ENCODE measurements around the gene KIAA1958. TPM values are rescaled to one million over a fixed set of nuclear protein-coding genes. Genes with fewer than 3 reads are reported as not detected.
A peak's percentile ranks its signal among the peaks of the same experiment; 100 is the strongest.

The KIAA1958 gene
- polyA plus RNA-seq, 3 donors = 1.9 to 4.2 (median 1.9) TPM

- Histone ChIP-seq H3K9ac (ENCODE audit: insufficient read depth, low read length, poor library complexity, severe bottlenecking) (peak overlapping the region; percentile 25), H3K4me3 (replicated peaks in 1 of 3; ENCODE audit: low read depth in 2 of 3, low read length in 3 of 3) (peak overlapping the region in 2 of 3 experiments; percentile 6 to 50), H3K9me3 (replicated peaks in 1 of 2; ENCODE audit: control insufficient read depth in 1 of 2, insufficient read depth in 1 of 2, low read length in 2 of 2) (peaks cover 0 to 4% of the 10 kb centered on the region in 2 donors), H3K79me2 (ENCODE audit: insufficient read depth, low read length) (peaks cover 75% of the 10 kb centered on the region), H4K20me1 (ENCODE audit: insufficient read depth, low read length) (no peaks in the 10 kb centered on the region), H2AFZ (ENCODE audit: insufficient read depth, low read depth, low read length, poor library complexity, severe bottlenecking) (peak overlapping the region; percentile 41), H3K27ac (ENCODE audit: low read depth in 1 of 2, low read length in 2 of 2) (peak overlapping the region in 1 of 2 donors; percentile 83), H3K4me2 (replicated peaks; ENCODE audit: extremely low read depth, low read length, poor library complexity, severe bottlenecking) (peak overlapping the region; percentile 61), H3K4me1 (ENCODE audit: control insufficient read depth in 1 of 2, insufficient read depth in 2 of 2, low read length in 2 of 2) (peaks cover 28 to 33% of the 10 kb centered on the region in 2 donors), H3K27me3 (ENCODE audit: control insufficient read depth in 2 of 2, insufficient read depth in 2 of 2, low read length in 2 of 2) (no peaks in the 10 kb centered on the region), H3K36me3 (replicated peaks in 1 of 2; ENCODE audit: control insufficient read depth in 1 of 2, insufficient read depth in 2 of 2, low read length in 2 of 2) (peaks cover 0 to 13% of the 10 kb centered on the region in 2 donors)
- intact Hi-C loops (cut with micrococcal nuclease) = no loop called here
- WGBS (ENCODE audit: insufficient coverage) = 0% methylated on average over 1 of the region's 3 CpGs
- Mint-ChIP-seq H3K27ac (peak overlapping the region; percentile 87 to 96 (median 90)), H3K4me1 (peaks cover 46% of the 10 kb centered on the region), H3K9me3 (peaks cover 14 to 22% (median 15%) of the 10 kb centered on the region in 7 donors), H3K27me3 (ENCODE audit: low read depth in 3 of 3) (no peaks in the 10 kb centered on the region), H3K36me3 (peaks cover 11 to 26% of the 10 kb centered on the region in 2 donors), H3K4me3 (peak overlapping the region; percentile 0 to 84)
- peak; percentile 16 to 58 (median 55) for DNase-seq
- TF ChIP-seq, protein P1, sequence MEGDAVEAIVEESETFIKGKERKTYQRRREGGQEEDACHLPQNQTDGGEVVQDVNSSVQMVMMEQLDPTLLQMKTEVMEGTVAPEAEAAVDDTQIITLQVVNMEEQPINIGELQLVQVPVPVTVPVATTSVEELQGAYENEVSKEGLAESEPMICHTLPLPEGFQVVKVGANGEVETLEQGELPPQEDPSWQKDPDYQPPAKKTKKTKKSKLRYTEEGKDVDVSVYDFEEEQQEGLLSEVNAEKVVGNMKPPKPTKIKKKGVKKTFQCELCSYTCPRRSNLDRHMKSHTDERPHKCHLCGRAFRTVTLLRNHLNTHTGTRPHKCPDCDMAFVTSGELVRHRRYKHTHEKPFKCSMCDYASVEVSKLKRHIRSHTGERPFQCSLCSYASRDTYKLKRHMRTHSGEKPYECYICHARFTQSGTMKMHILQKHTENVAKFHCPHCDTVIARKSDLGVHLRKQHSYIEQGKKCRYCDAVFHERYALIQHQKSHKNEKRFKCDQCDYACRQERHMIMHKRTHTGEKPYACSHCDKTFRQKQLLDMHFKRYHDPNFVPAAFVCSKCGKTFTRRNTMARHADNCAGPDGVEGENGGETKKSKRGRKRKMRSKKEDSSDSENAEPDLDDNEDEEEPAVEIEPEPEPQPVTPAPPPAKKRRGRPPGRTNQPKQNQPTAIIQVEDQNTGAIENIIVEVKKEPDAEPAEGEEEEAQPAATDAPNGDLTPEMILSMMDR (IDR thresholded peaks at IDR 0.05) = no peak
Observed at GRCh38 chr9:112496074-112496722, 9.6 kb downstream of the KIAA1958 start.

DNA sequence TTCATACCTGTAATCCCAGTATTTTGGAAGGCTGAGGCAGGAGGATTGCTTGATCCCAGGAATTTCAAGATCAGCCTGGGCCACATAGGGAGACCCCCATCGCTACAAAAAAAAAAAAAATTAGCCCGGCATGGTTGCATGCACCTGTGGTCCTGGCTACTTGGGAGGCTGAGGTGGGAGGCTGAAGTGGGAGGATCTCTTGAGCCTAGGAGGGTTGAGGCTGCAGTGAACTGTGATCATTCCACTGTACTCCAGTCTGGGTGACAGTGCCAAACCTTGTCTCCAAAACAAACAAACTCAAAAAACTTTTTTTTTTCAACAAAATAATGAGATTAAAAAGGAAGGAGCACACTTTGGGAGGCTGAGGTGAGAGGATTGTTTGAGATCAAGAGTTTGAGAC, 14.2 kb downstream of the KIAA1958 start:
- H3K36me3 ChIP-seq (replicated peaks in 1 of 2; ENCODE audit: control insufficient read depth in 1 of 2, insufficient read depth in 2 of 2, low read length in 2 of 2) = no peaks in the 10 kb centered on the region
- H3K79me2 ChIP-seq (ENCODE audit: insufficient read depth, low read length) = peaks cover 61% of the 10 kb centered on the region
- H3K4me3 ChIP-seq (replicated peaks in 1 of 3; ENCODE audit: low read depth in 2 of 3, low read length in 3 of 3) = no peak overlapping the region
- H3K4me1 ChIP-seq (ENCODE audit: control insufficient read depth in 1 of 2, insufficient read depth in 2 of 2, low read length in 2 of 2) = peaks cover 18 to 19% of the 10 kb centered on the region in 2 donors
- H3K4me1 Mint-ChIP-seq = peaks cover 25% of the 10 kb centered on the region
- 86% methylated on average over 1 of the region's 2 CpGs for WGBS (ENCODE audit: insufficient coverage)
- H3K27me3 Mint-ChIP-seq (ENCODE audit: low read depth in 3 of 3) = peaks cover 0 to 4% (median 0%) of the 10 kb centered on the region in 3 donors
- H3K9me3 Mint-ChIP-seq = peaks cover 0 to 3% (median 0%) of the 10 kb centered on the region in 7 donors
- no peak overlapping the region for H3K4me2 ChIP-seq (replicated peaks; ENCODE audit: extremely low read depth, low read length, poor library complexity, severe bottlenecking)
- peak overlapping the region in 1 of 7 donors; percentile 24 for H3K27ac Mint-ChIP-seq
- no peak for DNase-seq
- no peak overlapping the region for H2AFZ ChIP-seq (ENCODE audit: insufficient read depth, low read depth, low read length, poor library complexity, severe bottlenecking)
- H3K9me3 ChIP-seq (replicated peaks in 1 of 2; ENCODE audit: control insufficient read depth in 1 of 2, insufficient read depth in 1 of 2, low read length in 2 of 2) = no peaks in the 10 kb centered on the region
- TF ChIP-seq, protein P1 (IDR thresholded peaks at IDR 0.05) = no peak
- no peaks in the 10 kb centered on the region for H3K27me3 ChIP-seq (ENCODE audit: control insufficient read depth in 2 of 2, insufficient read depth in 2 of 2, low read length in 2 of 2)
- H3K4me3 Mint-ChIP-seq = no peak overlapping the region
- H3K36me3 Mint-ChIP-seq = peaks cover 5 to 6% of the 10 kb centered on the region in 2 donors
- no peaks in the 10 kb centered on the region for H4K20me1 ChIP-seq (ENCODE audit: insufficient read depth, low read length)
- H3K9ac ChIP-seq (ENCODE audit: insufficient read depth, low read length, poor library complexity, severe bottlenecking) = no peak overlapping the region
- intact Hi-C loops (cut with micrococcal nuclease) = no loop called here
- no peak overlapping the region for H3K27ac ChIP-seq (ENCODE audit: low read depth in 1 of 2, low read length in 2 of 2)

Data from CD14-positive monocyte (primary cell).